DND-41 (cell line): ENCODE measurements around the gene RAB4B.

Experiments used
- ATAC-seq: fragments of 200-7000 bp; cut with Tn5 transposase; 3 replicates; pipeline ENCODE4 v1.9.1; 2021; ENCODE audit warnings: low read depth; ENCODE audit not compliant: insufficient read depth
- DNase-seq: peaks from one replicate; pipeline ENCODE4 v3.0.0-alpha.2; 2020
- H2AFZ ChIP-seq: 2 replicates; pipeline ENCODE4 v1.6.0; 2012; ENCODE audit warnings: low read depth, low read length
- H3K27ac ChIP-seq: 2 replicates; pipeline ENCODE4 v1.5.1; 2012; ENCODE audit warnings: low read length, inconsistent platforms
- H3K27me3 ChIP-seq: fragments of 200-600 bp; sonication (generic); 2 replicates; pipeline ENCODE4 v1.6.0; 2012; ENCODE audit warnings: low read length, mild to moderate bottlenecking, inconsistent platforms; ENCODE audit not compliant: insufficient read depth, poor library complexity
- H3K36me3 ChIP-seq: 2 replicates; pipeline ENCODE4 v1.5.1; 2012; ENCODE audit warnings: low read length, inconsistent platforms; ENCODE audit not compliant: insufficient read depth
- H3K4me1 ChIP-seq: 2 replicates; pipeline ENCODE4 v1.5.1; 2012; ENCODE audit warnings: mild to moderate bottlenecking, low read length; ENCODE audit not compliant: insufficient read depth
- H3K4me2 ChIP-seq: 2 replicates; pipeline ENCODE4 v1.6.0; 2012; ENCODE audit warnings: mild to moderate bottlenecking, moderate library complexity, low read length, inconsistent platforms; ENCODE audit not compliant: insufficient read depth
- H3K4me3 ChIP-seq, 2 experiments: fragments of 200-600 bp in 1 of 2; shearing (Covaris generic) in 1 of 2; 2 replicates each; pipeline ENCODE4 v1.5.1; 2012 to 2016; ENCODE audit warnings: inconsistent platforms in 2 of 2, low read length in 2 of 2, mild to moderate bottlenecking in 2 of 2, low read depth in 1 of 2, moderate library complexity in 1 of 2
- H3K79me2 ChIP-seq: 2 replicates; pipeline ENCODE4 v1.6.0; 2012; ENCODE audit warnings: low read length, inconsistent platforms; ENCODE audit not compliant: insufficient read depth
- H3K9ac ChIP-seq: 2 replicates; pipeline ENCODE4 v1.6.0; 2012; ENCODE audit warnings: low read depth, mild to moderate bottlenecking, inconsistent platforms, low read length, moderate library complexity
- H3K9me3 ChIP-seq: 2 replicates; pipeline ENCODE4 v1.5.1; 2012; ENCODE audit warnings: low read length, moderate library complexity, mild to moderate bottlenecking, inconsistent platforms; ENCODE audit not compliant: insufficient read depth, severe bottlenecking
- H4K20me1 ChIP-seq: 2 replicates; pipeline ENCODE4 v1.6.0; 2012; ENCODE audit warnings: low read length; ENCODE audit not compliant: insufficient read depth
- EZH2 ChIP-seq: IDR thresholded peaks from 3 replicates; pipeline ENCODE4 v1.6.1; 2012; ENCODE audit warnings: borderline replicate concordance, low read depth, mild to moderate bottlenecking, moderate library complexity, low read length, inconsistent platforms; ENCODE audit not compliant: severe bottlenecking
- TF ChIP-seq, protein P1 (sequence below): IDR thresholded peaks from 2 replicates; pipeline ENCODE4 v1.5.1; 2012; ENCODE audit warnings: borderline replicate concordance, low read length, moderate library complexity, mild to moderate bottlenecking; ENCODE audit not compliant: poor library complexity, severe bottlenecking; ENCODE audit errors: extremely low read depth

Gene RAB4B

DNA sequence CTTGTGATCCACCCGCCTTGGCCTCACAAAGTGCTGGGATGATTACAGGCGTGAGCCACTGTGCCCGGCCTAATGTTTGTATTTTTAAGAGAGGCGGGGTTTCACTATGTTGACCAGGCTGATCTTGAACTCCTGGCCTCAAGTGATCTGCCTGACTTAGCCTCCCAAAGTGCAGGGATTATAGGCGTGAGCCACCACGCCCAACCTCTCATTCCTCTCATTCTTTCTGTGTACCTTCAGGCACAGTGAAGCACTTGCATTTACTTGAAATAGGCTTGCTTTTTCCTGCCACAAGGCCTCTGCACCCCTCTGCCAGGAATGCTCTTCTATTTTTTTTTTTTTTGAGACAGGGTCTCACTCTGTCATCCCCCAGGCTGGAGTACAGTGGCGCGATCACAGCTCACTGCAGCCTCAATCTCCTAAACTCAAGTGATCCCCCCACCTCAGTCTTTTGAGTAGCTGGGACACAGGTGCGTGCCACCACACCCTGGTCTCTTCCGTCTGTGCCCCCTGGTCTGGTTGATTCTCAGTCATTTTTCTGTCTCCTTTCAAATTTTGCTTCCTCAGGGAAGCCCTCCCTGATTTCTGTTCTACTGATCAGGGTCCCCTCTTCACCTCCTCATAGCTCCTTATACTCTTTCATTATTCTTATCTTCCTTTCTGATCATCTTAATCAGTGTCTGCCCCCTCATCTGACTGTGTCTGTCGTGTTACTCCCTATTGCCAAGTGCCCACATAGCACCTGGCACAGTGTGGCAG, 42.9 kb upstream of the RAB4B start:
- H3K4me1 ChIP-seq: no peaks in the 10 kb centered on the region

DNA sequence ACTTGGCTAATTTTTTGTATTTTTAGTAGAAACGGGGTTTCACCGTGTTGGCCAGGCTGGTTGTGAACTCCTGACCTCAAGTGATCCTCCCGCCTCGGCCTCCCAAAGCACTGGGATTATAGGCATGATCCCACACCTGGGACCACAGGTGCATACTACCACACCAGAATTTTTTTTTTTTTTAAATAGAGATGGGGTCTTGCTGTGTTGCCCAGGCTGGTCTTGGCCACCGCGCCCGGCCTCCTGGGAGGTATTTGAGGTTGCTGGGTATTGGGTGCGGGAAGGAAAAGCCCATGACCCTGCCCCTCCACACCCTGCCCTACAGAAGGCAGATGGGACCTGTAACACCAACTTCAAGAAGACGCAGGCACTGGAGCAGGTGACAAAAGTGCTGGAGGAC, 41.4 kb upstream of the RAB4B start:
- Histone ChIP-seq H3K79me2 (no peaks in the 10 kb centered on the region), H3K4me2 (no peak overlapping the region), H4K20me1 (no peaks in the 10 kb centered on the region), H3K27me3 (no peaks in the 10 kb centered on the region), H2AFZ (no peak overlapping the region), H3K36me3 (peaks cover 55% of the 10 kb centered on the region), H3K9ac (no peak overlapping the region), H3K27ac (no peak overlapping the region), H3K4me1 (no peaks in the 10 kb centered on the region), H3K4me3 (no peak overlapping the region), H3K9me3 (no peaks in the 10 kb centered on the region)
- DNase-seq (no peak), ATAC-seq (no peak)
- TF ChIP-seq EZH2: no peak
- TF ChIP-seq, protein P1, sequence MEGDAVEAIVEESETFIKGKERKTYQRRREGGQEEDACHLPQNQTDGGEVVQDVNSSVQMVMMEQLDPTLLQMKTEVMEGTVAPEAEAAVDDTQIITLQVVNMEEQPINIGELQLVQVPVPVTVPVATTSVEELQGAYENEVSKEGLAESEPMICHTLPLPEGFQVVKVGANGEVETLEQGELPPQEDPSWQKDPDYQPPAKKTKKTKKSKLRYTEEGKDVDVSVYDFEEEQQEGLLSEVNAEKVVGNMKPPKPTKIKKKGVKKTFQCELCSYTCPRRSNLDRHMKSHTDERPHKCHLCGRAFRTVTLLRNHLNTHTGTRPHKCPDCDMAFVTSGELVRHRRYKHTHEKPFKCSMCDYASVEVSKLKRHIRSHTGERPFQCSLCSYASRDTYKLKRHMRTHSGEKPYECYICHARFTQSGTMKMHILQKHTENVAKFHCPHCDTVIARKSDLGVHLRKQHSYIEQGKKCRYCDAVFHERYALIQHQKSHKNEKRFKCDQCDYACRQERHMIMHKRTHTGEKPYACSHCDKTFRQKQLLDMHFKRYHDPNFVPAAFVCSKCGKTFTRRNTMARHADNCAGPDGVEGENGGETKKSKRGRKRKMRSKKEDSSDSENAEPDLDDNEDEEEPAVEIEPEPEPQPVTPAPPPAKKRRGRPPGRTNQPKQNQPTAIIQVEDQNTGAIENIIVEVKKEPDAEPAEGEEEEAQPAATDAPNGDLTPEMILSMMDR: no peak

More for the DNA sequence above, 42.9 kb upstream of the RAB4B start:
- no peak overlapping the region for H2AFZ ChIP-seq
- no peak overlapping the region for H3K4me2 ChIP-seq
- ATAC-seq (no peak), DNase-seq (no peak)
- TF ChIP-seq, protein P1: no peak
- TF ChIP-seq EZH2: no peak
- no peak overlapping the region for H3K9ac ChIP-seq
- no peaks in the 10 kb centered on the region for H4K20me1 ChIP-seq
- H3K36me3 ChIP-seq: peaks cover 65% of the 10 kb centered on the region
- no peaks in the 10 kb centered on the region for H3K9me3 ChIP-seq
- no peaks in the 10 kb centered on the region for H3K79me2 ChIP-seq
- no peak overlapping the region for H3K27ac ChIP-seq
- H3K27me3 ChIP-seq: no peaks in the 10 kb centered on the region
- no peak overlapping the region for H3K4me3 ChIP-seq

DNA sequence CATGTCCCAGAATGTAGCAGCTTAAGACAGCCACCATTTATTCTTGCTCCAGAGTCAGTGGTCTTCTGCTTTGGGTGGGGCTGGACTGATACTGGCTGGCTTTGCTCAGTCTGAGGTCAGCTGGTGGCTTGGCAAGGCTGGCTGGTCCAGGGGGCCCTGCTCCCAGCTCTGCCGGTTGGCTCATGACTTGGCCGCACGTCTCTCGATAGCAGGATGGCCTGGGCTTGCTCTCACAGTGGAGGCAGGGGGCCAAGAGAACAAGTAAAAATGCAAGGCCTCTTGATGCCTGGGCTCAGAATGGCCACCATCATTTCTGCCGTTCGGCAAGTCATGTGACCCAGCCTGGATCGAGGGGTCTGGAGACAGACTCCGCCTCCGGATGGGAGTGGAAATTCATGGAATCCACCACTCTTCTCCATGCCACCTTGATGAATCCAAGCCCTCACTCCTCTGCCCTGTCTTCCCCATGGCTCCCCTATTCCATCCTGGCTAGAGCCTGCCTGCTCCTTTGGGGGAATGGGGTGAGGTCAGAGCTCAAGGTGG, 40.9 kb upstream of the RAB4B start:
- TF ChIP-seq, protein P1: no peak
- no peak for TF ChIP-seq EZH2
- Histone ChIP-seq H3K4me2 (no peak overlapping the region), H3K4me3 (no peak overlapping the region), H3K27me3 (no peaks in the 10 kb centered on the region), H3K79me2 (no peaks in the 10 kb centered on the region), H3K9ac (no peak overlapping the region), H4K20me1 (no peaks in the 10 kb centered on the region), H2AFZ (no peak overlapping the region), H3K36me3 (peaks cover 57% of the 10 kb centered on the region), H3K4me1 (no peaks in the 10 kb centered on the region), H3K9me3 (no peaks in the 10 kb centered on the region), H3K27ac (no peak overlapping the region)
- DNase-seq (no peak), ATAC-seq (no peak)
